ENCODE data around the gene VSX1.

VSX1 gene

DNA sequence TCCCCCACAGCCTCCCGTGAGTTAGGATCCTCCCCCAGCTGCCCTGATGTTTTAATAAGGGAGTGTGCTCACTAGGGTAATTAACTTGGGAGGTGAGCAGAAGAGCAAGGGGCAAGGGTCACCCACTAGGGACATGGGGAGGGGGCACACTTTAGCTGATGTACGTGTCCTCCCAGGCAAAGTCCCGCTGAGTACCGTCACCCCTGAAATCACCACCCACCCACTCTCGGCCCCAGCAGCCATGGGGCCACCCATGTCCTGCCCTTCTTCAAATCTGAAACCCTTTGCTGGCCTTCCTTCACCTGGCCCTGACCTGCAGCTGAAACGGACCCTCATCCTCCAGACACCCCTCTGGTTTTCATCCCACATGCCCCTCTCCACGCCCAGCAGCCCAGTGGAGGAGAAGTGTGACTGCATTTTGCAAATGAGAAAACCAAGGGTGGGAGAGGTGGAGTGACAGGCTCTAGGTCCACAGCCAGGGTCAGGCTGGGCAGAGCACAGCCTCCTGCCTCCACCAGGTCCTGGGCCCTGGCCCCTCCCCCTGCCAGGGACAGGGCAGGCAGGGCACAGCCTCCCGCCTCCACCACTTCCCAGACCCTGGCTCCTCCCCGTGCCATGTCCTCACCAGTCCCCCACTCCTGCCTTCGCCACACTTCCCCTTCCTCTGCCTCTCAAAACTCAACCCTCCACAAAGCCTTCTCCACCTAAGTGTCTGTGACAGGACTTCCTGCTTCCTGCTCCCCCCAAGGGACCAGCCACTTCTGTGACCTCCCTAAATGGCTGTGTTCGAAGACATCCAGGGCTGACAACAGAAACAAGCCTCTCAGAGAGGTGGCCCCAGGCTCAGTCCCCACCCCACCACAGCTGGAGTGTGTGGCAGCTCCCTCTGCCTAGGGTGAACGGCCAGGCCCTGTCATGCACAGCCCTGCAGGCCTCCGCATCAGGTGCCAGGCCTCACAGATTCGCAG lies 39.1 kb downstream of the VSX1 start:
- H3K4me1 ChIP-seq (ENCODE audit: control insufficient read depth in 1 of 2, insufficient read depth in 2 of 2, low read length in 2 of 2), result peaks cover 36 to 75% of the 10 kb centered on the region in 2 donors

DNA sequence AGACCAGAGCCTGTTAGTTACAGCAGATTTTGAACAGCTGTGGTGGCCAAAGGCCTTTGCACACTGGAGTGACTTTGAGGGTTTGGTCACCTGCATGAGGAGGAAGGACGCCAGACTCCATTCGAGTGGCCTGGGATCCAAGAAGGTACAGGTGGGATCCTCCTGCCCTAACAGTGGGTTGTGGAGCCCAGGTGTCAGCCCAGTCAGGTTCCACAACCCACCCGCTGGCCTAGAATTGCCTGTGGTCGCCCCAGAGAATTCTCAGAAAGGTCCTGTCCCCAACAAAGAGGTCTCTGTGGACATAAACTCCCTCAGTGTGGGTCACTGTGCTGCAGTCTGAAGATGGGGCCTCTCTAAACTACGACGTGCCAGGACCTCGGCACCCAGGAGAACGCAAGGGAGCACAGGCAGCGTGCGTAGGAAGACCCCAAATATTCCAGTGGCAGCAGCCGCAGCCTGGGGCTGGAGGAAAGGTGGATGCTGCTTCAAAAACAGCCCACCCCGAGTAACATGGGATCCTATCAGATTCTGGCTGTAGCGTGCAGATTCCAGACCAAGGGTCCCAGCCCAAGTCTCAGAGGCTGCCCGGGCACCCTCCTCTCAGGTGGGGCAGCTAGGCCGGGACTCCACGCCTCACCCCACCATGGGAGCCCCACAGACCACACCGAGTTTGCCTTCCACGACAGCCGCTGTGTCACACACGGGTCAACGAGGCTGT lies 40.0 kb downstream of the VSX1 start:
- Histone ChIP-seq H3K27me3 (ENCODE audit: low read depth, low read length) (no peaks in the 10 kb centered on the region), H3K36me3 (ENCODE audit: control insufficient read depth in 1 of 2, insufficient read depth in 2 of 2, low read length in 2 of 2) (peaks cover 0 to 11% of the 10 kb centered on the region in 2 donors), H3K9me3 (ENCODE audit: control insufficient read depth in 1 of 2, low read length in 2 of 2) (no peaks in the 10 kb centered on the region), H3K27ac (ENCODE audit: low read length) (no peak overlapping the region), H3K4me1 (ENCODE audit: control insufficient read depth in 1 of 2, insufficient read depth in 2 of 2, low read length in 2 of 2) (peaks cover 44 to 77% of the 10 kb centered on the region in 2 donors), H3K4me3 (ENCODE audit: low read depth in 1 of 2, low read length in 2 of 2) (no peak overlapping the region)

More for the DNA sequence above, 39.1 kb downstream of the VSX1 start:
- no peaks in the 10 kb centered on the region for H3K9me3 ChIP-seq (ENCODE audit: control insufficient read depth in 1 of 2, low read length in 2 of 2)
- peaks cover 6 to 17% of the 10 kb centered on the region in 2 donors for H3K36me3 ChIP-seq (ENCODE audit: control insufficient read depth in 1 of 2, insufficient read depth in 2 of 2, low read length in 2 of 2)
- no peak overlapping the region for H3K27ac ChIP-seq (ENCODE audit: low read length)
- H3K4me3 ChIP-seq (ENCODE audit: low read depth in 1 of 2, low read length in 2 of 2), result no peak overlapping the region
- H3K27me3 ChIP-seq (ENCODE audit: low read depth, low read length), result no peaks in the 10 kb centered on the region

DNA sequence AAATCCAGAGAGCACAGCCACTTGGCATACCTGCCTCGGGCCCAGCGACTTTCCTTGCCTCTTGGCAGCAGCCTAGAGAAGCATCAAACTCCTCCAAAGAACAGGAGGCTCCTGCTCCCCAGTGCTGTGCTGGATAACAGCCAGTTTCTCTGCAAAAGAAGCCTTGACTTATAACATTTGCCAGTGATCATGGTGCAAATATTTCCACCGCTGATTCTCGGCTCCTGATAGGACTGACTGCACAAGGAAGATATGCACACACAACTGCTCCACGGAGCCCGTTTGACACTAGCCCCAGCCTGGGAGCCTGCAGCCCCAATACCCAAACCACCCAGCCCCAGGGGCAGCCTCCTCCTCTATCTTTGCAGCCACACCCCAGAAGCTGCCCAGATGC lies 41.5 kb downstream of the VSX1 start:
- Histone ChIP-seq H3K9me3 (ENCODE audit: control insufficient read depth in 1 of 2, low read length in 2 of 2) (no peaks in the 10 kb centered on the region), H3K4me1 (ENCODE audit: control insufficient read depth in 1 of 2, insufficient read depth in 2 of 2, low read length in 2 of 2) (peaks cover 46 to 88% of the 10 kb centered on the region in 2 donors), H3K27ac (ENCODE audit: low read length) (peak overlapping the region; percentile 87), H3K27me3 (ENCODE audit: low read depth, low read length) (no peaks in the 10 kb centered on the region), H3K4me3 (ENCODE audit: low read depth in 1 of 2, low read length in 2 of 2) (peak overlapping the region in 1 of 2 donors; percentile 52), H3K36me3 (ENCODE audit: control insufficient read depth in 1 of 2, insufficient read depth in 2 of 2, low read length in 2 of 2) (no peaks in the 10 kb centered on the region)

DNA sequence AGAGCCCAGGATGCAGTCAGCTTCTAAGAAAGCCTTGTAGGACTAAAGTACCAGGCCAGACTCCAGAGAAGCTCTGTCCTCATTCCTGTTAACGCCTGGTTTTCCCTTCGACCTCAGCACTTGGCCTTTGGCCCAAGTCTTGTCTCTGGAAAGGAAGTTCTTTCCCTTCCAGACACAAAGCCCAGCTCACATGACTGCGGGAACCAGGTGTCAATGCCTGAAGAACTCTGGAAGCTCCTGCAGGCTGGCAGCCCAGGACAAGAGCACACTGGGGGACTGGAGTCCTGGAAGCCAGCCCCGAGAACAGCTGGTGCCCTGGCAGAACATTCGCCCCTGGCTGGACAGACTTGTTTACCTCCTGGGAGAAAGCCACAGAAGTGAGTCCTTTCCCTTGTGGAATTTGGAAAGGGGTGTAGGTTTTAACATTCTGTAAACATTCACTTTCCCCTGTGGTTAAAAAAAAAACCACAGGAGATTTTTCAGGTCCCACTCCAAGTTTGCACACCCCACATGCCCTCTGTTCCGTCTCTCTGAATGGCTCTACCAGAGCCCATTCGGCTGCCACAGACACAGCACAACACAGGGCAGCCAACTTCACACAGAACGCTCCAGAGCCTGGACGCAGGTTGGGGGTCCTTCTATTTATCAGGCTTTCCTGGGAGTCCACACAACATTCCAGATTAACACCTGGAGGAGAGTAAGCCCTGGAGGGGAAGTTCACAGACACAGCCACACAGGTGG lies 42.1 kb downstream of the VSX1 start:
- Histone ChIP-seq H3K4me3 (ENCODE audit: low read depth in 1 of 2, low read length in 2 of 2) (peak overlapping the region in 1 of 2 donors; percentile 52), H3K27me3 (ENCODE audit: low read depth, low read length) (no peaks in the 10 kb centered on the region), H3K9me3 (ENCODE audit: control insufficient read depth in 1 of 2, low read length in 2 of 2) (no peaks in the 10 kb centered on the region), H3K4me1 (ENCODE audit: control insufficient read depth in 1 of 2, insufficient read depth in 2 of 2, low read length in 2 of 2) (peaks cover 44 to 89% of the 10 kb centered on the region in 2 donors), H3K27ac (ENCODE audit: low read length) (peak overlapping the region; percentile 87), H3K36me3 (ENCODE audit: control insufficient read depth in 1 of 2, insufficient read depth in 2 of 2, low read length in 2 of 2) (no peaks in the 10 kb centered on the region)

DNA sequence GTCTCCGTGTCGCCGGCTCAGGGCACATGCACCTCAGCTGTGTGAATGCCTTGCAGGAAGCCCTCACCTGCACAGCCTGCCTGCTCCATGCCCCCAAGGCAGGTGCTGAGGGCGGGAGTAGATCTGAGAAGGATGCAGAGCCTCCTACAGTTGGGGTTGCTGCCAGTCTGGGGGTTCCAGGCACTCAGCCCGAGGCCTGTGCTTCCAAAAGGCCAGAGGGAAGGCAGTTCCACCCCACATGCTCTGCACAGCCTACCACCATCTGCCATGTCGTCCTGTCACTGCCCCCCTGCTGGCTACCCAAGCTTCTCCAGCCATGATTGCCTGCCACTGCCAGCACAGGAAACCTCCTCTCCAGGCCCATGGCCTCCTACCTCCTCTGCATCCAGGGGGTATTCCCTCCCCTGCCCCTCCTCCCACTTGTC lies 43.3 kb downstream of the VSX1 start:
- Histone ChIP-seq H3K4me3 (ENCODE audit: low read depth in 1 of 2, low read length in 2 of 2) (no peak overlapping the region), H3K4me1 (ENCODE audit: control insufficient read depth in 1 of 2, insufficient read depth in 2 of 2, low read length in 2 of 2) (peaks cover 44 to 90% of the 10 kb centered on the region in 2 donors)

DNA sequence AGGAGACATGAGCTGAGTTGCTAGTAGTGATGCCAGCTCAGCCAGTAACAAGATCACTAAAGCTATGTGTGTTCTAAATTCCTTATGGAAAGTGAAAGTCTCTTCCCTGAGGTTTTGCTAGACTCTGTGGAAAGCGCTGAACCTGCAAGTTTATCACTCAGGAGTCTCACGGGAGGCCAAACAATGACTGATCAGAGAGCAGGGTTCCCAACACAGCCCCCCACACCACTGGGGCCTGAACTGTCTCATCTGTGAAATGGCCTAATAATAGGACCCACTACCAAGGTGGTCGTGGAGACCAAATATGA lies 43.9 kb downstream of the VSX1 start:
- Histone ChIP-seq H3K4me1 (ENCODE audit: control insufficient read depth in 1 of 2, insufficient read depth in 2 of 2, low read length in 2 of 2) (peaks cover 50 to 90% of the 10 kb centered on the region in 2 donors), H3K36me3 (ENCODE audit: control insufficient read depth in 1 of 2, insufficient read depth in 2 of 2, low read length in 2 of 2) (no peaks in the 10 kb centered on the region), H3K27ac (ENCODE audit: low read length) (peak overlapping the region; percentile 87), H3K9me3 (ENCODE audit: control insufficient read depth in 1 of 2, low read length in 2 of 2) (no peaks in the 10 kb centered on the region), H3K27me3 (ENCODE audit: low read depth, low read length) (no peaks in the 10 kb centered on the region), H3K4me3 (ENCODE audit: low read depth in 1 of 2, low read length in 2 of 2) (no peak overlapping the region)

More for the DNA sequence above, 43.3 kb downstream of the VSX1 start:
- Histone ChIP-seq H3K27ac (ENCODE audit: low read length) (peak overlapping the region; percentile 87), H3K36me3 (ENCODE audit: control insufficient read depth in 1 of 2, insufficient read depth in 2 of 2, low read length in 2 of 2) (no peaks in the 10 kb centered on the region), H3K27me3 (ENCODE audit: low read depth, low read length) (no peaks in the 10 kb centered on the region), H3K9me3 (ENCODE audit: control insufficient read depth in 1 of 2, low read length in 2 of 2) (no peaks in the 10 kb centered on the region)

- Histone ChIP-seq H3K4me1 (ENCODE audit: control insufficient read depth in 1 of 2, insufficient read depth in 2 of 2, low read length in 2 of 2) (peaks cover 45 to 90% of the 10 kb centered on the region in 2 donors), H3K27me3 (ENCODE audit: low read depth, low read length) (no peaks in the 10 kb centered on the region), H3K4me3 (ENCODE audit: low read depth in 1 of 2, low read length in 2 of 2) (no peak overlapping the region), H3K36me3 (ENCODE audit: control insufficient read depth in 1 of 2, insufficient read depth in 2 of 2, low read length in 2 of 2) (no peaks in the 10 kb centered on the region), H3K9me3 (ENCODE audit: control insufficient read depth in 1 of 2, low read length in 2 of 2) (no peaks in the 10 kb centered on the region), H3K27ac (ENCODE audit: low read length) (peak overlapping the region; percentile 87)
Observed at GRCh38 chr20:25037288-25038102, 44.4 kb downstream of the VSX1 start.

GRCh38 chr20:25036331-25036936 lies 45.5 kb downstream of the VSX1 start:
- Histone ChIP-seq H3K9me3 (ENCODE audit: control insufficient read depth in 1 of 2, low read length in 2 of 2) (no peaks in the 10 kb centered on the region), H3K4me3 (ENCODE audit: low read depth in 1 of 2, low read length in 2 of 2) (no peak overlapping the region), H3K27me3 (ENCODE audit: low read depth, low read length) (no peaks in the 10 kb centered on the region), H3K27ac (ENCODE audit: low read length) (peak overlapping the region; percentile 27), H3K36me3 (ENCODE audit: control insufficient read depth in 1 of 2, insufficient read depth in 2 of 2, low read length in 2 of 2) (no peaks in the 10 kb centered on the region), H3K4me1 (ENCODE audit: control insufficient read depth in 1 of 2, insufficient read depth in 2 of 2, low read length in 2 of 2) (peaks cover 43 to 84% of the 10 kb centered on the region in 2 donors)

DNA sequence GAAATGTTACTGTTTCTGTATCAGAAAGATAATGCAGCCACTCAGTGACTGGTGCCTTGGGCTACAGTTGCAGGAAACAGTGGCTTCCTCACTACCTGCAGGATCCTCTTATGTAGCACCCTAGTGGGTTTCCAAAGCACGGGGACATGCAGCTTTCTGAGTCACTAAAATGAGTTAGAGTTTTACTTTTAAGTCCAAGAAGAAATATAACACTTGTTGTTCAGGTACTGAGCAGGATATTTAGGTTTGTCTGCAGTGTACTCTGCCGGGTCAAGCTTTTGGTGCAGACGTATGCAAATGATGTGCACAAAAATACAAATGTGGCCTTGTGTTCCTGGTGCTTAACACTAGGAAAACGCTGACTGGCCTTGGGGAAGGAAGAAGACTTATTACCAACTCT lies 46.0 kb downstream of the VSX1 start:
- peaks cover 43 to 79% of the 10 kb centered on the region in 2 donors for H3K4me1 ChIP-seq (ENCODE audit: control insufficient read depth in 1 of 2, insufficient read depth in 2 of 2, low read length in 2 of 2)
- no peak overlapping the region for H3K4me3 ChIP-seq (ENCODE audit: low read depth in 1 of 2, low read length in 2 of 2)
- H3K9me3 ChIP-seq (ENCODE audit: control insufficient read depth in 1 of 2, low read length in 2 of 2), result no peaks in the 10 kb centered on the region
- H3K27me3 ChIP-seq (ENCODE audit: low read depth, low read length), result no peaks in the 10 kb centered on the region
- no peaks in the 10 kb centered on the region for H3K36me3 ChIP-seq (ENCODE audit: control insufficient read depth in 1 of 2, insufficient read depth in 2 of 2, low read length in 2 of 2)
- no peak overlapping the region for H3K27ac ChIP-seq (ENCODE audit: low read length)

GRCh38 chr20:25033924-25034300 lies 48.0 kb downstream of the VSX1 start:
- Histone ChIP-seq H3K27ac (ENCODE audit: low read length) (peak overlapping the region; percentile 57), H3K36me3 (ENCODE audit: control insufficient read depth in 1 of 2, insufficient read depth in 2 of 2, low read length in 2 of 2) (peaks cover 6 to 11% of the 10 kb centered on the region in 2 donors), H3K4me1 (ENCODE audit: control insufficient read depth in 1 of 2, insufficient read depth in 2 of 2, low read length in 2 of 2) (peaks cover 27 to 69% of the 10 kb centered on the region in 2 donors)

More at GRCh38 chr20:25033924-25034300, 48.0 kb downstream of the VSX1 start:
- Histone ChIP-seq H3K9me3 (ENCODE audit: control insufficient read depth in 1 of 2, low read length in 2 of 2) (no peaks in the 10 kb centered on the region), H3K27me3 (ENCODE audit: low read depth, low read length) (no peaks in the 10 kb centered on the region), H3K4me3 (ENCODE audit: low read depth in 1 of 2, low read length in 2 of 2) (no peak overlapping the region)
